HepG2 (cell line): ENCODE data around the gene TSKU. TPM values are rescaled to one million over a fixed set of nuclear protein-coding genes. Genes with fewer than 3 reads are reported as not detected.
A peak's percentile ranks its signal among the peaks of the same experiment; 100 is the strongest.

ENCODE experiments used
- ARID2 ChIP-seq: sonication (generic); formaldehyde crosslinking; IDR thresholded peaks from 2 replicates; pipeline ENCODE4 v1.8.1; 2022; ENCODE audit warnings: mild to moderate bottlenecking, missing genetic modification reagents, borderline replicate concordance
- BHLHE40 ChIP-seq: IDR thresholded peaks from 2 replicates; pipeline ENCODE4 v1.6.1; 2011; ENCODE audit warnings: low read length, improper control_type of control experiment
- CEBPB ChIP-seq: IDR thresholded peaks from 2 replicates; pipeline ENCODE4 v1.6.1; 2011; ENCODE audit warnings: low read depth, low read length, improper control_type of control experiment, borderline replicate concordance
- EHMT2 ChIP-seq: fragments of 200-600 bp; sonication (generic); IDR thresholded peaks from 2 replicates; pipeline ENCODE4 v1.7.0; 2017; ENCODE audit warnings: antibody characterized with exemption, low read depth, low read length, borderline replicate concordance
- GLI4 ChIP-seq: sonication (generic); formaldehyde crosslinking; IDR thresholded peaks from 2 replicates; pipeline ENCODE4 v1.5.1; 2020; ENCODE audit warnings: missing genetic modification reagents, mild to moderate bottlenecking, moderate library complexity, borderline replicate concordance
- HMG20A ChIP-seq: IDR thresholded peaks from 2 replicates; pipeline ENCODE4 v1.6.1; 2016; ENCODE audit warnings: borderline replicate concordance
- KAT2B ChIP-seq: fragments of 150-350 bp; IDR thresholded peaks from 2 replicates; pipeline ENCODE4 v1.6.1; 2014; ENCODE audit warnings: low read depth, low read length, borderline replicate concordance
- MAFG ChIP-seq: sonication (generic); formaldehyde crosslinking; IDR thresholded peaks from 2 replicates; pipeline ENCODE4 v1.5.1; 2020; ENCODE audit warnings: mild to moderate bottlenecking, missing genetic modification reagents
- MATR3 ChIP-seq: sonication (generic); formaldehyde crosslinking; IDR thresholded peaks from 2 replicates; pipeline ENCODE4 v1.4.0; 2020; ENCODE audit warnings: missing genetic modification reagents
- MTF1 ChIP-seq: sonication (generic); formaldehyde crosslinking; IDR thresholded peaks from 2 replicates; pipeline ENCODE4 v1.5.0; 2020; ENCODE audit warnings: missing genetic modification reagents
- PBX2 ChIP-seq: IDR thresholded peaks from 2 replicates; pipeline ENCODE4 v1.6.1; 2016; ENCODE audit warnings: control low read depth
- PLSCR1 ChIP-seq: sonication (generic); formaldehyde crosslinking; IDR thresholded peaks from 2 replicates; pipeline ENCODE4 v1.5.0; 2020; ENCODE audit warnings: missing genetic modification reagents, mild to moderate bottlenecking, borderline replicate concordance
- SP140L ChIP-seq: sonication (generic); formaldehyde crosslinking; IDR thresholded peaks from 2 replicates; pipeline ENCODE4 v1.4.0; 2020; ENCODE audit warnings: missing genetic modification reagents, borderline replicate concordance
- ZNF143 ChIP-seq: sonication (generic); formaldehyde crosslinking; IDR thresholded peaks from 2 replicates; pipeline ENCODE4 v1.4.0; 2020; ENCODE audit warnings: missing genetic modification reagents
- ZNF281 ChIP-seq: sonication (generic); formaldehyde crosslinking; IDR thresholded peaks from 2 replicates; pipeline ENCODE4 v1.4.0; 2020; ENCODE audit warnings: missing genetic modification reagents, borderline replicate concordance
- ZNF512B ChIP-seq: sonication (generic); formaldehyde crosslinking; IDR thresholded peaks from 2 replicates; pipeline ENCODE4 v1.5.1; 2020; ENCODE audit warnings: missing genetic modification reagents, mild to moderate bottlenecking, borderline replicate concordance
- ZNF552 ChIP-seq: sonication (generic); formaldehyde crosslinking; IDR thresholded peaks from 2 replicates; pipeline ENCODE4 v1.9.0; 2022; ENCODE audit warnings: missing genetic modification reagents, mild to moderate bottlenecking, borderline replicate concordance
- ZNF616 ChIP-seq: sonication (generic); formaldehyde crosslinking; IDR thresholded peaks from 2 replicates; pipeline ENCODE4 v1.5.0; 2020; ENCODE audit warnings: low read depth, mild to moderate bottlenecking, missing genetic modification reagents
- ZNF773 ChIP-seq: sonication (generic); formaldehyde crosslinking; IDR thresholded peaks from 2 replicates; pipeline ENCODE4 v1.4.0; 2020; ENCODE audit warnings: missing genetic modification reagents, borderline replicate concordance
- ZNF792 ChIP-seq: IDR thresholded peaks from 2 replicates; pipeline ENCODE4 v1.6.1; 2016
- ZNF839 ChIP-seq: sonication (generic); formaldehyde crosslinking; IDR thresholded peaks from 2 replicates; pipeline ENCODE4 v1.4.0; 2020; ENCODE audit warnings: missing genetic modification reagents, mild to moderate bottlenecking, borderline replicate concordance
- polyA plus RNA-seq, 8 experiments: library from polyadenylated mRNA; depleted of rRNA in 3 of 8; stranded (reverse) in 7 of 8; unstranded in 1 of 8; fragments of >200 nt; fragmentation: Illumina TruSeq in 4 of 8; extraction: Trizol in 4 of 8; gene quantifications; 2 replicates each; pipeline versions ENCODE4 v1.2.1 to v1.2.3, GENCODE V29; 2011 to 2016; ENCODE audit warnings: low read depth in 4 of 8, missing spikeins in 1 of 8, mixed read lengths in 1 of 8; ENCODE audit not compliant: insufficient read depth in 1 of 8
- total RNA-seq, 5 experiments: library from RNA; depleted of rRNA; stranded (reverse); fragments of >200 nt; fragmentation: Illumina TruSeq; extraction: Trizol; gene quantifications; 2 replicates each; pipeline ENCODE4 v1.2.3, GENCODE V29; 2016; ENCODE audit warnings: low read depth in 1 of 5

TSKU gene
- total and polyA plus RNA-seq, 2 of the 13 experiments (the other 11 are each of a cell fraction or from before 2014, with no cell fraction given) = 20.3 to 21.4 TPM

- TF ChIP-seq EHMT2 (no peak), MTF1 (CRISPR knock-in tag) (no peak), MATR3 (no peak), ZNF839 (CRISPR knock-in tag) (no peak), GLI4 (CRISPR knock-in tag) (no peak), SP140L (CRISPR knock-in tag) (no peak), ZNF512B (CRISPR knock-in tag) (no peak), ZNF773 (CRISPR knock-in tag) (no peak), ZNF616 (no peak), HMG20A (peak; percentile 67; the same call in 1 of the 2 replicates), PLSCR1 (CRISPR knock-in tag) (no peak), BHLHE40 (no peak), ARID2 (no peak), CEBPB (no peak), ZNF281 (peak; percentile 67; the same call in 1 of the 2 replicates), PBX2 (CRISPR knock-in tag) (no peak), ZNF552 (no peak), MAFG (peak; percentile 95), KAT2B (no peak), ZNF143 (CRISPR knock-in tag) (no peak), ZNF792 (CRISPR knock-in tag) (no peak)
Measured at GRCh38 chr11:76769645-76770586, 13.2 kb upstream of the TSKU start (continued).
